Cortex of kidney (tissue), 1 donor: ENCODE data around the gene PGBD4.
"Not testable (repeated sequence)": the region's sequence is repeated elsewhere in the genome, so short reads cannot be mapped to it uniquely, and the experiment has no call there.

ENCODE experiments used
- DNase-seq: peaks from one replicate; lab custom pipeline; 2025; lab: John Stamatoyannopoulos, UW

PGBD4 gene

DNA sequence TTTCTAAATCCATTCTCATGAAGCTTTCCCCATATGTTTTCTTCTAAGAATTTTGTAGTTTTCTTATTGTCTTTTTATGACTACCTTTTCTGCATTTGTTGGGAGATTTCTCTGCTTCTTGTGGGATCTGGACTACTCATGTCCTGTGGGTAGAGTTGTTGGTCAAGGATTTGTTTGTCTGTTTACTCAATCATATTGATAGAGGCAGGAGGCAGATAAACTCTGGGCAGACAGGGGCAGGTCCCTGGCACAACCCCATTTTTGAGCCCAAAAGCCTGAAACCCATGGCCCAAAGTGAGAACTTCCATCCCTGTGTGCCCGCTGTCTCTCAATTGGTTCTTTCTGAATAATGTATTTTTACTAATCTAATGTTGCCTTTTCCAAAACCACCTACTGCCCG is 12.3 kb downstream of the PGBD4 start:
- DNase-seq: no peak

DNA sequence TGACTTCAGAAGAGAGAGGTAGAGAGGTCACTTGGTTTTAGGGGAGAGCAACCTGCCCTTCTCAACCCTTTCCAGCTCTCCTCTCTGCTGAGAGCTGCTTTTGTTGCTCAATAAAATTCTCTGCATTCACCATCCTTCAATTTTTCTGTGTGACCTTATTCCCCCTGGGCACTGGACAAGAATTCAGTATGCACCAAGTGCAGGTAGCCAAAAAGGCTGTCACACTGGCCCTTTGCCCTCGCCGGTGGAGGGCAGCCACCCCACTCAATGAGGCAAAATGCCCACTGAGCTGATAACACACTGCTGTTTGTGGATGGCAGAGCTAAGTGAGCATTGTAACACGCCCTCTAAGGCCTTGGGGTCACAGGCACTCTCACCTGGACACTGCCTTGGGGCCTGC is 12.9 kb downstream of the PGBD4 start:
- DNase-seq: no peak

DNA sequence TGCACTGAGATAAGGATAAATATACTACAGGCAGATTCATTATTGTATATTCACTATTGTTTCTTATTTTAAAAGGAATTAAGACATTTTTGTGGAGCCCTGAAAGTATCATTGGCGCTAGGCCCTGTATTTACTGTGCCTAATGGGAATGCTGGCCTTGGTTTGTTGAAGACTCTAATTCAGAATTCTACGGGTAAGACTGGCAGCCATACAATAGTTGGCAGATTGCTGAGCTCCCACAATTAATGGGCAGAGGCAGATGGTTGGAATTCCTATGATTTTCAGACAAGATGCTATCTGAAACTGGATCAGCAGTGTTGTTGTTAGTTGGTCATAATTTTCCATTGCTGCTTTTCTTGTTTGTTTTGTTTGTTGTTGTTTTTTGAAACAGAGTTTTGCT is 14.7 kb downstream of the PGBD4 start:
- no peak for DNase-seq

DNA sequence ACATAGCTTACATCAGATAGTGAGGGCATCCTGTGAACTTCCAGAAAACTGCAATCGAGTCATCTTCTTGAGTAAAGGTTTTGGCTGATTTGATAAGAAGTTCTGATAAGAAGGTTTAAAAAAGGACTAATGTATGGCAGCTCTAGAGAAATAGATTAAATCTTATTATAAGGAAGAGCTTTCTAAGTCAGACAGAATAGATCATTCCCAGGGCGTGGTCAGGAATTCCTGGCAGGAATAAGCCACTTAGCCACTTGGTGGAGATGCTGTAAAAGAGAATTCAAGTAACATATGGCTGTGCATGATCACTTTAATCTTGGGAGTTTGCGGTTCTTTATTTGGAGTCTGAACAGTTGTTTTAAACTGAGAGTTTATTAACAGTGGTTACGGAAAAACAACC is 17.4 kb downstream of the PGBD4 start:
- no peak for DNase-seq

DNA sequence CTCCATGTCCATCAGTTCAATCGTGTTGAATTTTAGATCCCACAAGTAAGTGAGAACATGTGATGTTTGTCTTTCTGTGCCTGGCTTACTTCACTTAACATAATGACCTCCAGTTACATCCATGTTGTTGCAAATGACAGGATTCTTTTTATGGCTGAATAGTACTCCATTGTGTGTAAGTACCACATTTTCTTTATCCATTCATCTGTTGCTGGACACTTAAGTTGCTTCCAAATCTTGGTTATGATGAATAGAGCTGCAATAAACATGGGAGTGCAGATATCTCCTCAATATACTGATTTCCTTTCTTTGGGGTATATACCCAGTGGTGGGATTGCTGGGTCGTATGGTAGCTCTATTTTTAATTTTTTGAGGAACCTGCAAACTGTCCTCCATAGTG is 18.5 kb downstream of the PGBD4 start:
- not testable (repeated sequence) for DNase-seq

DNA sequence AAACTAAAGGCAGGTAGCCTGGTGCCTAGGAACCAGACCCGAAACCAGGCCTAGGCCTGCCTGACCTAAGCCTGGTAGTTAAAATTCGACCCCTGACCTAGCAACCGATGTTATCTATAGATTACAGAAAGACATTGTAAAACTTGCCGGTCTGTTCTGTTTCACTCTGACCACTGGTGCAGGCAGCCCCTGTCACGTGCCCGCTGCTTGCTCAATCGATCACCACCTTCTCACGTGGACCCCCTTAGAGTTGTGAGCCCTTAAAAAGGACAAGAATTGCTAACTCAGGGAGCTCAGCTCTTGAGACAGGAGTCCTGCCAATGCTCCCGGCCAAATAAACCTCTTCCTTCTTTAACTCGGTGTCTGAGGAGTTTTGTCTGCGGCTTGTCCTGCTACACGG is 19.9 kb downstream of the PGBD4 start:
- DNase-seq: not testable (repeated sequence)

DNA sequence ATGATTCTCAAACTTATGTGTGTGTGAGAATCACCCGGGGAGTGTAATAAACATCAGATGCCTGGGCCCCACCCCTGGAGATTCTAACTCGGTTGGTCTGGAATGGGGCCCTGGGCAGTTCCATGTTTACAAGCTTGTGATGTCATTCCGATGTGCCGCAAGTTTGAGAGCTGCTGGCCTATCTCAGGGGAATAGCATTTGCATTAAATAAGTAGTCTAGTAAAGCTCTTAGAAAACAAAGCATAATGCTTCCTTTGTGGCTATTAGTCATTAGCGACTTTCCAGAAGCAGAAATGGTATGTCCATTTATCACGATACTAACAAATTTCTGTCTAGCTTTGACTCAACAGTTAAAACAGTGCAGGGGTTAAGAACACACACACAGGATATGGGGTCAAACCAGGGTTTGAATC is 20.9 kb downstream of the PGBD4 start:
- DNase-seq: no peak

DNA sequence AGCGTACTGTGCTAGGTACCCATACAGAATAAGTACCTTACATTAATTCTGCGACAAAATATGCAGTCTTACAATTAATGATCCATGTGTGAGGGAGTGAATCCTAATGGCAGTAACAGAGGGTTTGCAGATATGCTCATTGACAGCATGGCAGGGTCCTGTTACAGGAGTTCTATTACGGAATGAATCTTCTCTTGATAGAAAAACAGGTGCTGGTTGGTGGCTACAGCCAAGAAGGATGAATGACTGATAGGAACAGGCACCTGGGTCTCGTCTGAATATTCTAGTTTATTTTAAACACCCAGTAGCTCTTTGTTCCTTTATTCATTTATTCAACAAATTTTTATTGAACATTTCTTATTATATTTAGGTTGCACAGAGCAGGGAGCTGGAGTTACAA is 22.8 kb downstream of the PGBD4 start:
- no peak for DNase-seq

DNA sequence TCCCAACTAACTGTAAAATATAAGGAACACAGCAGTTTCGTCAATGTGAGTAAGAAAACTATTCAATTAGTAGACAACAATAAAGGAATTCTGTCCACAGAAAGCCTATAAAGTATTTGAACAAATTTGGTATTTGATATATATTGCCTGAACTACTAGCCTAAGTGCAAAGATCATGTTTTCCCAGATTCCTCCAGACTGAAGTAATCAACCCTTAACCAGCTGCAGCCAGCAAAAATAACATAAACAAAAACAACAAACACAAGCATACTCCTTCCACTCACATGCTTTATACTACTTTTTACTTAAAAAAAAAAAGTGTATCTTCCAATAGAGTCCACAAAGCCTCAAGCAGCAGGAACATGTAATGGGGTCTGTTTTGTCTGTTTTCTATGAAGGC is 24.1 kb downstream of the PGBD4 start:
- DNase-seq: no peak

DNA sequence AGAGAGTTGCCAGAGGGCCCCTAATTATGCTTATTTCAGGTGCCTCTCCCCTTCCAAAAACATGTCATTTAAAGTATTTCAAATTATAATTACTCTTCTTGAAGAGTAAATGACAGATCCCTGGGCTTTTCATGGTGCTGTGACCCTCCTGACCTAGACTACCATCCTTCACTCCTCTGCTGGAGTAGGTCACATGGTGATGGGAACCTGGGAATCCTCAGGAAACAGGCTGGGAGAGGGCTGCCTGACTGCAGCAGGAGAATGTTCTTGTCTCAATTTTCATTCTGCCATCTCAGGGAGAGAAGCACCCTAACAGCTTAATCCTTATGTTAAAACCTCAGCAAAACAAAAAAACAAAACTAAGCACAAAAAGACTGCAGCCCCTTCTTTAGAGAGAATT is 24.6 kb downstream of the PGBD4 start:
- no peak for DNase-seq

DNA sequence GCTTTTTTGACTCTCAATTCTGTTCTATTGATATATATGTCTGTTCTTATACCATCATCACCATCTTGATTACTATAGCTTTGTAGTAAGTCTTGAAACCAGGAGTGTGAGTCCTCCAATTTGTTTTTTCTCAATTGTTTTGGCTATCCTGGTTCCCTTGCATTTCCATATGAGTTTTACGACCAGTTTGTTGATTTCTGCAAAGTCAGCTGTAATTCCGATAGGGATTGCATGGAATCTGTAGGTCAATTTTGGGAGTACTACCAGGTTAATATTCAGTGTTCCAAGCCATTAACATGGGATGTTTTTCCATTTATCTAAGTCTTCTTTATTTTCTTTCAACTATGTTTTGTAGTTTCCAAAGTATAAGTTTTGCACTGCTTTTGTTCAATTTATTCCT is 27.0 kb downstream of the PGBD4 start:
- no peak for DNase-seq

DNA sequence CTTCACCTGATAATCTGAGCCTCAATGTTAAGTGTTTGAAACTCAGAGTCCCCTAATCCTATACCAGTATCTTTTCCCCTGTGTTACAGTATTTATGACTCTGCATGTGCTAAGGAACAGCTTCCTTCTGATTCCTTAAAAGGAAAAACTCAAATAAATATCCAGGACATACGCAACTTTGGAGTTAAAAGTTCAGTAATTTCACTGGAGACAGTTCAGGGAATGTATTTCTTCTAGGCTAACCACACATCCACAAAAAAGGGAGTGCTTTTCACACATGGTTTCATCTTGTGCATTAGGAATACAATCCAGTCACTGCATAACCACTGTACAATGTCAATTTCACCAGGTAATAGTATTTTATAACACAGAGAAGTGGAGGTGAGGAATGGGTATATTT is 31.0 kb downstream of the PGBD4 start:
- DNase-seq: no peak

DNA sequence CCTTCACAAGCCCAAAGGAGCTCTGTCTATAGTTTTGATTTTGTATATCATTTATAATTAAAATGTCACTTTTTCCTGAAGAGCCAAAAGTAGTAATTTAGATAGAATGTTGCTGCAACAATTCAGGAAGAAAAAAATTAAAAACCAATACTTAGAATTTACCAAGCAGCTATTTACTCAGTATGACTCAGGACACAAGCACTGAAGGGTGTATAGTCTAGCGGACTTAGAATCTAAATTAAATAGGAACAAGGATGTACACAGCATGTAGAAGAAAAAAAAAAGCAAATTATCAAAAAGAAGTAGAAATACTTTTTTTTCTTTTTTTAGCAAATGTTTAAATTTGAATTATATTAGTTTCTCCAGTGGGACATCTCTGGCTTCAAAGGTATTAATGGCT is 31.6 kb downstream of the PGBD4 start:
- no peak for DNase-seq

DNA sequence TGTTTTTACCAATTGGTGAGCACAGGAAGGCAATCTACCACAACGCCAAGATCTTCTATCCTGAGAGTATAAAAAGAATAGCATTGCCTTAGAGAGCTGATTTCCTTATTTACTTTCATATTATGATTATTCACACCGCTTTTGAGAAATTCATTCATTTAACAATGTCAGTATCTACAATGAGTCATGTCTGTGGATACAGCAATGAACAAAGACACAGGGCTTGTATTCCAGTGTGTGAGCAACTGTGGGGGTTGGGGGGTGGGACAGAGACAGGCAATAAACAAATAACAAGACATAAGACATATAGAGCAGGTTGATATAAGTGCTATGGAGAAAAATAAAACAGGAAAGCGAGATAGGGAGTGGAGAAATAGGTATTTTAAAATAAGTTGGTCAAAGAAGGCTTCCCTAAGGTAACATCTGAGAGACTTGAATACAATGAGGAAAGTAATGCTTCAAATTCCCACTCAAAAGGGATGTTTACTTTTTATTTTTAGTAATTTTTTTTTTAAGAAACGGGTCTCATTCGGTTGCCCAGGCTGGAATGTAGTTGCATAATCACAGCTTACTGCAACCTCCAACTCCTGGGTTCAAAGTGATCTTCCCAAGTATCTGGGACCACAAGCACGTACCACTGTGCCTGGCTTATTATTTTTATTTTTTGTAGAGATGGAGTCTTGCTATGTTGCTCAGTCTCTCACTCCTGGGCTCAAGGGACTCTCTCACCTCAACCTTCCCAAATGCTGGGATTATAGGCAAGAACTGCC is 45.7 kb downstream of the PGBD4 start:
- no peak for DNase-seq

DNA sequence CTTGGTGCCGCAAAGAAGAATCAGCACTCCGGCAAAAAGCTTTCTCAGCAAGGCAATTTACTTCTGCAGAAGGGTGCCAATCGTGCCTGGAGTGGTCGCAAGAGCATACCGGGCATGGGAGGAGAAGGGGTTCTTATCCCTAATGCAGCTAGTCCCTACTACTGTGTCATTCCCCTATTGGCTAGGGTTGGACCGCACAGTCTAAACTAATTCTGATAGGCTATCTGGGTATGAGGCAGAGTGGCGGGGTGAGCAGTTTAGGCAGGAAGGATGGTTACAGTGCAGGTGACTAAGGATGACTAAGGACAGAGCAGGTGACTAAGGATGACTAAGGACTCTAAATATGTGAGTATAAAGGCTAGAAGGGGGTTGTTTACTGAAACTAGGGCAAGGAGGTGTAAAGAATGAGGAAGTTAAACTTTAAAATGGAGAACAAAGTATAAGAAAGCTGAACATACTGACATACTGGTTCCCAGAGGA is 52.9 kb downstream of the PGBD4 start:
- DNase-seq: no peak

DNA sequence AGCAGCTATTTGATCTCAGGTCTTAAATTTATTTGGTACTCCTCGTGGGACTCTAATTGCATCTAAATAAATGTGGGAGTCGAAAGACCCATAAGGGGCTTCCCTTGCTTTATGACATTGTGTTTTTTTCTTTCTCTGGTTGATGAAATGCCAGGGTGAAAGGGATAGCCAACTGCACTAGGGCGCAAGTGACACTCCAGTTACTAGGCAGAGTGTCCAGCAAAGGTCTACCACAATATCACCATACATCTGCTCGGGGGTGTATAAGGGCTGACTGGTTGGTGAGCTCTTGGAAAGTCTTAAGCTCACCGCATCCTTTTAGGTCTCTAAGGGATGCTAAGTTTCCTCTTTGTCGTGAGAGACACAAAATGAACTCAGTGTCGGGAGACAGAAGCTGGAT is 54.0 kb downstream of the PGBD4 start:
- DNase-seq: no peak
